Right forelimb (tissue), 1 donor: ENCODE results near the gene MTARC2.
"Not testable (repeated sequence)": the region's sequence is repeated elsewhere in the genome, so short reads cannot be mapped to it uniquely, and the experiment has no call there.

ENCODE experiments used
- DNase-seq: peaks from one replicate; pipeline ENCODE4 v3.0.0-alpha.2; 2018

Gene MTARC2

DNA sequence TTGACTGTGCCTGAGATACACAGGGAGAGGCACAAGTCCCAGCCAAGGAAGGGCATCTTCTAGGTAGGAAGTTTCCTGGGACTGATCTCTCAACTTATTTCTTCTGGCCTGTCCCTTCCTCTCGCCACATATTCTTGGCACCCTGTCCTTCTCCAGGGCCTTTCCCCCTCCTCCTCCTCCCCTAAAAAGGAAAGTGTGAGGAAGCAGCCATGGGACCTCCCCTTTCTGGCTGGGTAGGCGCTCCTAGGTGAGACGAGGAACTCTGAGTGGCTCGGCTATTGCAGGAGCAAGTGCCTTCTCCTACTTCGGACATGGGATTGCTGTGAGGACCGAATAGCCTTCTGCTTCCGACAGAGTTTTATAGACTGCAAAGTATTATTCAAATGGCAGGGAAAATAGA is 15.5 kb upstream of the MTARC2 start:
- DNase-seq, result no peak

DNA sequence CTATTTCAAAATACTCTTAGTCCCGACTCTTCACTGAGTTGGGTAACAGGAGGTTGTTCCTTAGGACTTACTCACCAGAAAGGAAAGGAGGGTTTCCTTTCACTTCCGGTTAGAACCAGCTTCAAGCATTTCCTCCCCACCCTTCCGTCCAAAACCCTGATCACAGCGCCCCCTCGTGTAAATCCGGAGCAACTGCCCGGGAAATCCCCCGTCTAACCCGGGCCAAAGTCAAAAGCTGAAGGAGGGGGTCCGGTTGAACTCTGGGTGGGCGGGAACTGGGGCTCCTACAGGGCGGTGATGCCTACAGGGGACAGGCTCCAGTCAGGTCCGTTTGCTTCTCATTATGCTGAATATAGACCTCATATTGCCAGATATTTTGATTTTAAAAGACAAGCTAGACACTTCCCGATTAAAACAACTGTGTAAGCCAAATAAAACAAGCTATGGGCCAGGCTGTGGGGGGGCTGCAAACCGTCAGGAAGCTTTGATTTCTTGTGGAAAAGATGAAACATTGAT is 15.0 kb upstream of the MTARC2 start:
- DNase-seq, result peak; percentile 86

- no peak for DNase-seq
Observed at GRCh38 chr1:220734571-220735326, 13.4 kb upstream of the MTARC2 start.

DNA sequence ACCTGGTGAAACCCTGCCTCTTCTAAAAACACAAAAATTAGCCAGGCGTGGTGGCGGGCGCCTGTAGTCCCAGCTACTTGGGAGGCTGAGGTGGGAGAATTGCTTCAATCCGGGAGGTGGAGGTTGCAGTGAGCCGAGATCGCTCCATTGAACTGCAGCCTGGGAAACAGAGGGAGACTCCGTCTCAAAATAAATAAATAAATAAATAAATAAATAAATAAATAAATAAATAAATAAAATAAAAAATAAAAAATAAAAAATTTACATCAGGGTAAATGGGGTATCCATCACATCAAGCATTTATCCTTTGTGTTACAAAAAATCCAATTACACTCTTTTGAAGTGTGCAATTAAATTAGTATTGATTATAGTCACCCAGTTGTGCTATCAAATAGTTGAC is 11.8 kb upstream of the MTARC2 start:
- DNase-seq, result not testable (repeated sequence)

DNA sequence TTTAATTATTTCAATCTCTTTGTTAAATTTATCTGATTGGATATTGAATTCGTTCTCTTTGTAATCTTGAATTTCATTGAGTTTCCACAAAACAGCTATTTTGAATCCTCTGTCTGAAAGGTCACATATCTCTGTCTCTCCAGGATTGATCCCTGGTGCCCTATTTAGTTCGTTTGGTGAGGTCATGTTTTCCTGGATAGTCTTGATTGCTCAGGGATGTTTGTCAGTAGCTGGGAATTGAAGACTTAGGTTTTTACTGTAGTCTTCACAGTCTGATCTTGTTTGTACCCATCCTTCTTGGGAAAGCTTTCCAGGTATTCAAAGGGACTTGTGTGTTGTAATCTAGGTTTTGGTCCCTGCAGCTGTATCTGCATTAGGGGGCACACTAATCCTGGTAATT is 6.8 kb upstream of the MTARC2 start:
- DNase-seq, result no peak

DNA sequence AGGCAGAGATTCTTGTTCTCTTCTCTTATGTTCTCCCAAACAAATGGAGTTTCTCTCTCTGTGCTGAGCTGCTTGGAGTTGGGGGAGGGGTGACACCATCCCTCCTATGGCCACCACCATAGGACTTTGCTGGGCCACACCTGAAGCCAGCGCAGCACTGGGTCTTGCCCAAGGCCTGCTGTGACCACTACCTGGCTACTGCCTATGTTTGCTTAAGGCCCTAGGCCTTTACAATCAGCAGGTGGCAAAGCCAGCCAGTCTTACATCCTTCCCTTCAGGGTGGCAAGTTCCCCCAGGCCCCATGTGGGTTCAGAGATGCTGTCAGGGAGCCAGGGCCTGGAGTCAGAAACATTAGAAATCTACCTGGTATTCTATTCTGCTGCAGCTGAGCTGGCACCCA is 6.3 kb upstream of the MTARC2 start:
- DNase-seq, result no peak

DNA sequence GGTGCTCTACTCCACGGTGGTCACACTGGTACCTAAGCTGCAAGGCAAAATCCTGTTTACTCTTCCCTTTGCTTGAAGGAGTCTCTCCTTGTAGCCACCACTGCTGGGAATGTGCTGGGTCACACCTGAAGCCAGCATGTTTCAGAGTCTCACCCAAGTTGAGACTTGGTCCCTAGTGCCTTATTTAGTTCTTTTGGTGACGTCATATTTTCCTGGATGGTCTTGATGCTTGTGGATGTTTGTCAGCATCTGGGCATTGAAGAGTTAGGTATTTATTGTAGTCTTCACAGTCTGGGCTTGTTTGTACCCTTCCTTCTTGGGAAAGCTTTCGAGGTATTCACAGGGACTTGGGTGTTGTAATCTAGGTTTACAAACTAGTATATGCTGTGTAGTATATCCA is 5.6 kb upstream of the MTARC2 start:
- DNase-seq, result no peak

DNA sequence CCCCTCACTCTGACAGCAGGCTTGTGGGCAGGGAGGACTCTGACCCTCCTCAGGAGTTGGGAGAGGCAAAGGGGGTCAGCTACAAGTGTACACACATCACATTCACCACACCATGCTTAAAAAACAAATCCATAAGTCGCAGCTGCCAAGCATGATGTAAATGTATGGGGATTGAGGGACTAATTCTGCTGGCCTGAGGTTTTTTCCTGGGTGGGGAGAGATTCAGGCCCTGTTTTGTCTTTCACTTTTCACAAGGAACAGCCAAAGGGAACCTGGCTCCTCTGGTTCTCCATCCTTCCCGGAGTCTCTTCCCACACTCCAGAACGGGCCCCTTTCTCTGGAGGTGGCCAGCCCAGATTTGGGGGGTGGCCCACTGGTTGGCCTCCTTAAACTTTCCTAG is 1.3 kb upstream of the MTARC2 start:
- DNase-seq, result no peak

GRCh38 chr1:220747437-220748088 is 559 bp upstream of the MTARC2 start:
- no peak for DNase-seq

- DNase-seq, result no peak
Observed at GRCh38 chr1:220748936-220749335, 814 bp downstream of the MTARC2 start.

GRCh38 chr1:220750131-220750515 is 2.0 kb downstream of the MTARC2 start:
- no peak for DNase-seq

DNA sequence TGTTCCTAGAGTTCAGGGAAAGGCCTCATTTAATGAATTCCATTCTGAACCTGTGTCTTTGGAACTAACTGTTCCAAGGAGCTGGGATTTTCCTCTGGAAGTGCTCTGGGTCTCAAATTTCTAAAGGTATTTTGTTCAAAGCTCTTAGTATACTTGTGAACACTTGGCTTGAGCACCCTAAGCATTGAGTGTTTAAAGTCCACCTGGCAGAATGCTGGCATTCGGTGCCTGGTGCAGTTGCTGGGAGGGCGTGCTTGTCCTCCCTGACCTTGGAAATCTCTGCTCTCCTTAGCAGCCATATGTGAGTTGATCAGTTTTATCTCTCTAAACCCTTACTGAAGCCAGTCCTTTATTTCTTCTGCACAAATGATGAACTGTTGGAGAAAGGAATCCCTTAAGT is 3.0 kb downstream of the MTARC2 start:
- DNase-seq, result no peak

DNA sequence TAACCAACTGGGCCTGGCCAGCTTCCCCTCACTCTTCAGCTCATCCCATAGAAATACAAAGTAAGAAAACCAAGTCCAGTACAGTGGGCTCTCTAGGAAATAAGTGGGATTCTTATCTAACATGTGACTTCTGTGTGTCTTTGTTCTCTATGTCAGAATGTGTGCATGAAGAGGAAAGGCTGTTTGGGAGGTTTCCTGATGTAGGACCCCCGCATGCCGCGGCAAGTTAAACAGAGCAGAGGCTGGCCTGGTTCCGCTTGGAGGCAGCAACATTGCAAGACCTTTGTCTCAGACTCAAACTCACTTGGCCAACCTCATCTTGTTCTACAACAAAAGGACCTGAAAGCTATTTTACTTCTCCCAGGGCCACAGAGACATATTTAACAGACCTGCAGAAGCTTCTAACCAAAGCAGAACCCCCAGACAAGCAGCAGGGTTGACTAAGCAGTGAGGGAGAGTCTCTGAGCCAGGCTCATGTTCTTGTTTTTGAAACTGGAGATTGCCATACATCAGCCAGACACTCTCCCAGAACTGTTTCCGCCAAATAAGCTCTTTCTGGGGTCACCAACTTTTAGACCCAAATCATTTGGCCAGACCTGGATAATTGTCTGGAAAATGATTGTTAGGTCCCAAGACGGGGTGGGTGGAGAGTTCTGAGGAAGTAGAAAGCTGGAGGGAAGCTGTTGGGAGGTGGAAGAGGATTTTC is 6.2 kb downstream of the MTARC2 start:
- no peak for DNase-seq

DNA sequence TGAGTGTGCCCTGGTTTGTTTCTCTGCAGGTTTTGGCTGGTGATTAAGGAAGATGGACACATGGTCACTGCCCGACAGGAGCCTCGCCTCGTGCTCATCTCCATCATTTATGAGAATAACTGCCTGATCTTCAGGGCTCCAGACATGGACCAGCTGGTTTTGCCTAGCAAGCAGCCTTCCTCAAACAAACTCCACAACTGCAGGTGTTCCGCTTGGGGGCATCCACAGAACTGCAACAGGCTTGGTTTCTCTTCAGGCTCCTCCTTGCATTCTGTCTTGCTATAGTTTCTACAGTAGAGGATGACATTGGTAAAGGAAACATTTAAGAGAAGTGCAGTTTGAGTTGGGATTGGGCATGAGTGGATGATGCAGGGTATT is 6.8 kb downstream of the MTARC2 start:
- DNase-seq, result no peak

GRCh38 chr1:220755309-220755708 is 7.2 kb downstream of the MTARC2 start:
- no peak for DNase-seq

GRCh38 chr1:220757441-220757840 is 9.3 kb downstream of the MTARC2 start:
- no peak for DNase-seq

- DNase-seq, result no peak
Observed at GRCh38 chr1:220759147-220759546, 11.0 kb downstream of the MTARC2 start.

DNA sequence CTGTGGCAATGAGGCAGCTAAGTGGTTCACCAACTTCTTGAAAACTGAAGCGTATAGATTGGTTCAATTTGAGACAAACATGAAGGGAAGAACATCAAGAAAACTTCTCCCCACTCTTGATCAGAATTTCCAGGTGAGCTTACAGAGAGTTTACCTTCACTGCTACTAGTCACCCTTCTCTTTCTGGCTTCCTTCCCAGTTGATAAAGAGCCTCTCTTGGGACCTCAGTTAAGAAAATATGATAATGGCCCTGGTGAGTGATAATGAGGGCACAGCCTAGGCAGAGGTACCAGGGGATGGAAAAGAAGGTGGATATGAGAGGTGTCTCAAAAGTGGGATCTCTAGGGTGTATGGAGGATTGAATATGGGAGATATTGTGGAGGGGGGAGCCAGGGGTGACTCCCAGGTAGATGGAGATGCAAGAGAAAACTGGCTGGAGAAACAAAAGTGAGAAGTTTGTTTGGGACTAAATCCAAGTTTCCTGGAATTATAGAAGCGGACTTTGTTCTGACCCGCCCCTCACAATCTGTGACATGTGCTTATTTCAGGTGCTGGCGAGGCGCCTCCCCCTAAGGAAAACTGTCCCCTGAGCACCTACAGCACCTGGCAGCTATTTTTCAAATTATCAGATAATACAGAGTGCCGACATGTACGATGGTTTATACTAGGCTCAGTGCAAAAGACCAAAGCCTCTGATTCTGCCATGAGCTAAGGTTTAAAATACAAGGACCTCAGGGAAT is 13.7 kb downstream of the MTARC2 start:
- no peak for DNase-seq

GRCh38 chr1:220764757-220765156 is 16.6 kb downstream of the MTARC2 start:
- DNase-seq, result no peak

GRCh38 chr1:220767312-220768125 is 19.4 kb downstream of the MTARC2 start:
- no peak for DNase-seq

DNA sequence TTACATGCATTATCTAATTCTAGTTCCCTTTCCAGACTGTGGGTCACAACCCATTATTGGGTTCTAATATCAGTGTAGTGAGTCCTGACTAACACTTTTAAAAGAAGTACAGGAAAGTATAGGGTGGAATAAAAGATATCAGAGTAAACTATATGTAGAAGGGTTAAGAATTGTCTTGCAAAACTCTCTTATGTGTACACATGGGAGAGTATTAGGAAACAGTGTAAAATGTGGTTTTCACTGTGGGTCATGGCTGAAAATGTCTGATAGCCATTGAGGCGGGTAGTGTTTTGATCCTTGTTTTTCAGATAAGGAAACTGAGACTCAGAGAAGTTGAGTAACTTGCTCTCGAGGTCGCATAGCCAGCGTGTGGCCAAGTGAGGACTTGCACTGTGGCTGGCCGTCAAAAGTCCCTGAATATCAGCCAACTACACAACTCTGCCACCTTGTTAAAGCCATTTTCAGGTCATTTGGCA is 20.0 kb downstream of the MTARC2 start:
- no peak for DNase-seq

GRCh38 chr1:220769205-220769604 is 21.1 kb downstream of the MTARC2 start:
- no peak for DNase-seq
